Measurements from ENCODE around the gene ETV3.
A peak's percentile ranks its signal among the peaks of the same experiment; 100 is the strongest.
"Not testable (repeated sequence)": the region's sequence is repeated elsewhere in the genome, so short reads cannot be mapped to it uniquely, and the experiment has no call there.

Gene ETV3

DNA sequence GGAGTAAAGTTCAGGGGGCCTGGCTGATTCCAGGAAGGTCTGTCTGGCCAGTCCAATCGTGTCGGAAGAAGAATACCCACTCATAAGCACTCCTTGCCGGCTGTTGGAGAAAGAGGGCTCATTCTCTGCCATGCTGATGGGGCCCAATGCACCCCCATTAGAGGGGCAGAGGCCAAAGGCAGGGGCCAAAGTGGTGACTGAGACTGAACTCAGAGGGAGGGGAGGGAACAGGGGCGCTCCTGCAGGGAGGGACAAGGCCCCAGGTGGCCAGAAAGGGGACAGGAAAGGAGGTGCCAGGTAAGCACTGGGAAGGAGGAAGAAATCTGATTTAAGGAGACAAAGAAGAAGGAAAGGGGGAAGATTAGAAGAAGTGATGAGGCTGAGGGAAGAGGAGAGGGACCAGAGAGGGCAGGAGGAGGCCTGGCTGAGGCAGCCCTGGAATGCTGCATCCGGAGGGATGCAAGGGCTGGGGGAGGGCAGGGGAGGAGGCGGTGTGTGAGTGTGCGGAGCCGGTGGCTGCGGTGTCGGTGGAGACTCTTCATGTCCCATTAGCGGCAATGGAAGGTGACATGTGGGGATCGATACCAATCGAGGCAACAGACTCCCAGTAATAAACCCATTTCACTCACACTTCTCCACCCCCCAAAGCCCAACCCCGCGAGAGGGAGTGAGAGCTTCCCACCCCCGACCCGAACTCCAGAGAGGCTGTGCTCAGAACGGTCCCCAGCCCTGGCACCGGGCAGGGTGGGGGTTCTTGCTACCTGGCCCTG, 26.6 kb downstream of the ETV3 start:
- no peak for DNase-seq

DNA sequence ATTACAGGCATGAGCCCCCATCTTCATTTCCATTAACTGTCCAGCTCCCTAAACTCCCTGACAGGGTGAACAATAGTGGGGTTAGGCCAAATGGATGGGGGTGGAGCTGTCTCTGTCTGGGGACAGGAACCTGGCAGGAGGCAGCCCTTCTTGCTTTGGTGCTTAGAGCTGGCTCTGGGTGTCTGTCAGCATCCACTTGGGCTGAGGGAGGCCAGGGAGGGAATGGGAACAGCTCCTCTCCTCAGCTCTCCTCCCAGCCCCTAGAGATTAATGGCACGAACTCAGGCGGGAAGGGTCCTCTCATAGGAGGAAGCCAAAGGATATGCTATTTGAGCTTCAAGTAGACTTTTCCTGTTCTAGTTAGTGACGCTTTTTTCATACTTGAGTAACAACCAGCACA, 27.5 kb downstream of the ETV3 start:
- no peak for DNase-seq

DNA sequence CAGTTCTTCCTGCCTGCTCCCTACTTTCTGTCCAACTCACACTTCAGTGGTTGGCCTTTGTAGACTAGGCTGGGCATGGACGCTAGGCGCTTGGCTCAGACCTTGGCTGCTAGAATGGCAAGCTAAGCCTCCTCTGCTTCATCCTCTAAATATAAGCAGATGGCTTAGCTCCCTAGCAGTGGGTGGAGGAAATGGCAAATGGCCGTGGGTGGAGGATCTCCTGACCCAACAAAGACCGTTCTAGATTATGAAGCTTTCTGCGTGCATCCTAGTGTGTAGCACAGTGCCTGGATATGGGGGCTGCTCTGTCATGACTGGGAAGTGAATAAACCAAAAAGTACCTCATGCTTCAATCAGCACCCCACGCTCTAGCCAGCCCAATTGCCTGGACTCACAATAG, 28.2 kb downstream of the ETV3 start:
- no peak for DNase-seq

DNA sequence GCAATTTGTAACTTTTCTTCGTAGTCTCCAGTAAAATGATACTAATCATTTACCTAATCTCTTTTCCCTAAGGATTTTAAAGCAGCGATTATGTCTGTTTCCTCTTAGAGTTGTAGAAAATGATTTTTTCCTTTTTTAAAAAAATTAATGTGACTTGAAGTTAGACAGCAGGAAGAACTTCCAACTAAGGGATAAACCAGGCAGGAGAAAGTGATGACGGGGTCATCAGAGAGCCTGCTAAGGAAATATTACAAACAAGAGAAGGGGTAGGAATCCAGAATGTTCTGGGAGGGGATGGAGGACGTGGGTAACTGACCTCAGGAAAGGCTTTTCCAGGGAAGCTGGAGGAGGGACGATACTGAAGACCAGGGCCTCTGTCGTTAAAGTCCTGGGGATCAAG, 29.7 kb downstream of the ETV3 start:
- no peak for DNase-seq

DNA sequence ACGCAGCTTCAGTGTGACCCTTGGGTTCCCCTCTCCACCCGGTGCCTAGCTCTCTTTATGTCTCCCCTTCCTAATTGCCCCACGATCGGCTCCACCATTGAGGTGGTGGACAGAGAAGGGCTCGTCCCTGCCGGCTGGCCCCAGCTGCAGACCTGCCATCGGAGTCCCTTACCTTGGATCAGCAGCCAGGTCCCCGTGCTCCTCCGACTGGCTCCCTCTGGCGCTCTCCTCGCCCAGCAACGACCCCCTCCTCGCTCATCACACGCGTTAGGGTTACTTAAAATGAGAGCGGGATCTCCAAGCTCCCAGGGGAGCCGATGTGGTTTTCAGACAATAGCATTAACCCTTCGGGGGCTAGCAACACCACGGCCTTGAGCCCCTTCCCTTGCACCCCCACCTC, 30.5 kb downstream of the ETV3 start:
- no peak for DNase-seq

DNA sequence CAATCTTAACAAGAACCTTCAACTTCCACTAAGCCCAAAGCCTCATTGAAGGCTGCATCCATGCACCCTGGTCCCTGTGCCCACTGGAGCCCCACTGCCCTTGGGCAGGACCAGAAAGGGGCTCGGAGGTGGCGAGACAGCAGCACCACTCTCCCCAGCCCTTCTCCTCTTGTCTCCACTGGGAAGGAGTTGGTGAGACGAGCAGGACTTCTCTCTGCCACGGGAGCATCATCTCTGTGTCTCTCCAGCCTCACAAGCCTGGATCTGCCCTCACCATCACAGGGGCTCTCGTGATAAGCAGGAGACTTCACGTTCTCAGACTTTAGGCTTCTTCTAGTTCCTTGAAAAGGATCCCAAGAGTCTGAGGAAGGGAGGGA, 31.4 kb downstream of the ETV3 start:
- DNase-seq, result no peak

DNA sequence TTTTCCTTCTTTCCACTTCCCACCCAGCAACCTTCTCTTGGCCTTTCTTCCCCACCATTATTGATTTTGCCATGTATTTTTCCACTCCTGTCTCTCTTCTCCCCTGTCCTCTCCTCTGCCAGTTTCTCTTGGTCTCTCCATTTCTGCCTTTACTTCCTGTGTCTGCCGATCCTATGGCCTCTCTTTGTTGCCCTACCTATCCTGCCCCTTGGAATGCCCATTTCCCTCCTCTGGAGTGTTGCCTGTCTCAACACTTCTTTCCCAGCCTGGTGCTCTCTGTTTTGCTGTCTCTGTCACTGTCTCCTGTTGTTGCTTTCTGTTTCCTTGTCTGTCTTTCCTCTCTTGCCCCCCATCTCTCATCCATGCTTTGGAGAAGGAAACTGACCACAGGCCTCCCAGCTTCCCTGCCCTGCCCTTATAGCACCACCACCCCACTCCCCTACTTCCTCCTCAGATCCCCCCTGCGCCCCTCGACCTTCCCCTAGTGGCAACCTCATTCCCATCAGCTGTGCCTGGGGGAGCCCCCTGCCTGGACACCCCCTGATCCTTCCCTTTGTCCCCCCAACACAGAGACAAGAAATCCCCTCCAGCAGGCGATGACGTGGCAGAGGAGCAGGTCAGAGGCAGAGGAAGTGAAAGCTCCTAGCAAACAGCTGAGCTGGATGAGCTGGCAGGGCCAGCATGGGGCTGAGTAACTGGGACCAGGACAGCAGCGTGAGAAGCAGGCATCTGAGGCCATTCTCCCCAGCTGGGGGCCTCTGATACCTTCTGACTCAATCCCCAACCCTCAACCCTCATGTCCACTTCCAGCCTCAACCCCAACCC, 32.0 kb downstream of the ETV3 start:
- peak; percentile 65 for DNase-seq

DNA sequence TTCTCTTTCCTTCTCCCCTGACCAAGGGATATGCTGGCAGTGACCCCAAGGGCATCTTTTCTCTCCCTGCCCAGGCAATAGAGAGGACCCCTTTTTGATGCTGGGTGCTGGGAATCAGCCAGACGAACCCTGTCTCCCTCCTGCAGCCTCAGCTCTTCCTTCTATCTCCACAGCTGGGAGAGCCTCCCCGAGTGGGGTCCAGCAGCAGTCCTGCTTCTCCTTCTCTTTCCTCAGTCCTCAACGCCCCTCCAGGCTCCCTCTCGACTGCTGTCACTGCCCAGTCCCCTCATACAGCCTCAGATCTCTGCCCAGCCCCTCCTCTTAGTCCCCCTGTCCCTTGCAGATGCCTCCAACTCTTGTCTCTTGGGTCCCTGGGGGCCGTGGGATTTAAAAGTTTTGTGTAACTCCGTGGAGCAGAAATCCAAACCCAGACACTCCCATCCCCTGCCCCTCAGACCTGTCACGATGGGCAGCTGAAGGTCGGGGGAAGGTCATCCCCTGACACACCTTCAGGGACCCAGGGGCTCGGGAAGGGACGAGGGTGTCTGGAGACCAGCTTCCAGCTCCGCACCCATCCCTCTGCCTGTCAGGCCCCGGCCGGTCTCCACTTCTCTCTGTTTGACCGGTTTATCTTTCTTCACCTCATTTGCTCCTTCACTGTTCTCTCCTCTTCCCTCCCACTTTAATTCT, 32.8 kb downstream of the ETV3 start:
- DNase-seq, result no peak

DNA sequence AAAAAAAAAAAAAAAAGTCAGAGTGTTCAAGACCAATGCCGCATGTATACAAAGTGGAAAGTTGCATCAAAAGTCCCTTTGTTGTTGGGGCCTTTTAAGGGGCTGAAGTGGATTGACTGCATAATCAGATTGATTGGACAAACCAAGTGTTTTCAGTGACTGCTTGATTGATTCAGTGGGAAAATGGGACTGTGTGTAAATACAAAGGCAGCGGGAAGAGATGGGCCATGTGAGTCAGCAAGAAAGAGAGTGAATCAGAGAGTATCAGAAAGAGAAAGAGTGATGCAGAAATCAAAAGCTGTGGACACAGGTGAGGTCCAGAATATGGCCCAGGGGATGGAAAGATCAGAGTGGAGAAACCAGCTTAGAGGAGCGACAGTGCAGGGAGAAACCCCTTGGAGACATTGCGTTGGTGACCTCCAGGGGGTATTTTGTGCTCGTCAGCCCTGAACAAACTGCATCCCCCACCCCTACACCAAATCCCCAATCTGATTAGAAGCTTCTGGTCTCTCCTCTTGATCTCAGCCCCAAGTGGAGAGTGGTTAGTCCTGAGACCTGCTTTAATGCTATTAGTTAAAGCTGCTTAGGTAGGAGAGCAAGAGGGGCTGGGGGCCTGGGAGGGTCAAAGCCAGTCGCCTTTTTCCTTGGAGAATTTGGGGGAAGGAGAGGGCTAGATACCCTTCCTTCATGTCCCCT, 33.4 kb downstream of the ETV3 start:
- DNase-seq, result no peak

DNA sequence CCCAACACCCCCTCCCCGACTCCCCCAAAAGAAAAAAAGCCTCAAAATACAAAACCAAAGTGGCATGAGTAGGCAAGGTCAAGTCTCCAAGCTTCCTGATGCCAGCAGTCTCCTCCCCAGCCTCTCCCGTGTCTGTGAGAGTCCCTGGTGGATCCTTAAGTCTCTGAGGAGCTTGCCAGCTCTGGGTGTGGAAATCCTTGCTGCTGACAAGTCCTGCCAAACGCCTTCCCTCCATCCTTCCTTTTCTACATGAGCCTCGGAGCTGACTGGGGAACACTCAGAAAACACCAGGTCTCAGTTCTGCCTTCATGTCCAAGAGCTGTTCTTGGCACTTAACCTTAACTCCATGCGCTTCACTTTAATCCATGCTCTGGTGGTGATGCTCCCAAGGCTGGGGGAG, 34.9 kb downstream of the ETV3 start:
- DNase-seq, result no peak

DNA sequence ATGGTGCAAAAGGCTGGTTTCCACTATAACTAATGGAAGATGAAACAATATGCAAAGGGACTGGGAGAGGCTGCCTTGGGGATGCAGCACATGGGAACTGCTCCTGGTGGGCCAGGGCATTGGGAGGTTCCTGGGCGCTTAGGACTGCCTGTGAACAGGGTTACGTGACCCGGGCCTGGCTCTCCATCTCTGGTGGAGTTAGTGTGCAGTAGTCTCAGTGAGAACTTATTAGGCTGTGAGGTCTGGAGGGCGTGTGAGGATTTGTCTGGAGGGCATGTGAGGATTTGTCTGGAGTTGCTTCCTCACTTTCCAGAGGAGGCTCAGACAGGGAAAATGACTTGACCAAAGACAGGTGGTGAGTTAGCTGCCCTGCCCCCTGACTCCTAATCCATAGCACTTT, 37.0 kb downstream of the ETV3 start:
- no peak for DNase-seq

DNA sequence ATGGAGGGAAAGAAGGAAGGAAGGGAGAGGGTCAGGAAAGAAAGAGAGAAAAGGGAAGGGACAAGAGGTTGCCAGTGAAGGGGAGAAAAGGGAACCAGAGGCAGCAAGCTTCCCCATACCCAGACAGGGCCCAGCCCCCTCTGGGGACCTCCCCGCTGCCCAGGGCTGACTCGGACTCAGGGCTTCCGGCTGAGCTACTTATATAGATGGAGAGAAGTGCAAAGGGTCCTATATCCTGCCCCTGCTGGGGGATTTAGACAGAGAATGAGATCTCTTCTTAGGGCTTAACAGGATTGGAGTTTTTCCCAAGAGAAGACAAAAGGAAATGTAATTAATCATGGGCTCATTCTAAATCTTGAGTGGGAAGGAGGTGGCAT, 38.6 kb downstream of the ETV3 start, which contains the start of gene ETV3L:
Gene ETV3L, minus strand, starts transcription at position 176 of the 377 bp plus-strand sequence. CDS start 285 bp downstream, outside the sequence.
- DNase-seq, result no peak

DNA sequence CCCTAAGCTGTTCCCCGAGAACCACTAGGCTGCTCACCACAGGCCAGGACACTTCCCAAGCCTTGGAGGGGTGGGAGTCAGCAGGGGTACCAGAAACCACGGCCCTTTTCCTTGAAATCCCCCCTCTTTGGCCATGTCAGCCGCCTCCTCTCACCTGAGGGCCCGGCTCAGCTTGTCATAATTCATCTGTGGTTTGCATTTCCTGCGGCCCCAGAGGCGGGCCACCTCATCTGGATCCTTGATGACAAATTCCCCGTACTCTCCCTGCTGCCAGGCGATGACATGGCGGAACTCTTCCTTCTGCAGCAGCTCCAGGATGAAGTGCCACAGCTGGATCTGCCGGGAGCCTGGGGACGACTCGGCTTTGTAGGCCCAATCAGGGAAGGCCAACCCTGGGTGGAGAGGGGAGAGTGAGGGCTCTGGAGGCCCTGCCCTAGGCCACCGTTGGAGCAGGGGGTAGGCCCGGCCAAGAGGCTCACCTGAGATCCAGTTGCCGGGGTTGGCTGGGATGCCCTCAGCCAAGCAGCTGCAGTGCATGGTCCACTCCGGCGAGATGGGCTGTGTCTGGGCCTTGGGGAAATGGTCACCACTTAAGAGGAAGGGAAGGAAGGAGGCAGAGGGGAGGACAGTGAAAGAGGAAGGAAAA, 39.1 kb downstream of the ETV3 start:
- not testable (repeated sequence) for DNase-seq

DNA sequence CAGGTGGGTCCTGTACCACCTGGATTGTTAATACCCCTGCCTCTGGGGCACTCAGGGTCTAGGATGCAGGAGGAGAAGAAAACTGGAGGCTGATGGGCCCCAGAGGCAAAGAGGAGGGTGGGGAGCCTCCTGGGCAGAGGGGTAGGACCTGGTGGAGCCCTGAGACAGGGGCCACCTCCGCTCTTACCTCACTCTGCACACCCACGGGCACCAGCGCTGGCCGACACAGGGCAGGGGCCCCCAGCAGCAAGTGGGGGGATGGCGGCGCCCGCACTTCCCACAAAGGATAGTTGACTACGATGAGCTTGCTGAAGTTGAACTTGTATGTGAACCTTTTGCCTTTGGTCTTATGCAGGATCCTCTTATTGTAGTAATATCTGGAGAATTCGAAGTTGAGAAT, 39.7 kb downstream of the ETV3 start:
- no peak for DNase-seq

DNA sequence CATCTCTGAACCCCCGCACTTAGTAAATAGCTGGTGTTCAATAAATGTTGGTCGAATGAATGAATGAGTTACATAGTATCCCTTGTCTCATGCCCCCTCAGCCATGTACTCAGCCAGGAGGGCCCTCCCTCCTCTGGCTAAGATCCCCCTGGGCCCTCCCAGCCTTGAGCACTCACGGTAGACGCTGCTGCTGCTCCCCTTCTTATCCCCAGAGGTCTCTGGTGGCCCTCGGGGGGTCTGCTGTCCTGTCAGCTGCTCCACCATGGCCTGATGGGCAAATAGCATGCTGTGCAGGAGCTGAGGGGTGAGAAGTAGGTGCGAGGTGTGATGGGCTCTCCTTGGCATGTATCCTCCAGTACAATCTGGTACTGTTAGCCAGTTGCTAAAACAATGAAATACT, 40.5 kb downstream of the ETV3 start:
- no peak for DNase-seq

DNA sequence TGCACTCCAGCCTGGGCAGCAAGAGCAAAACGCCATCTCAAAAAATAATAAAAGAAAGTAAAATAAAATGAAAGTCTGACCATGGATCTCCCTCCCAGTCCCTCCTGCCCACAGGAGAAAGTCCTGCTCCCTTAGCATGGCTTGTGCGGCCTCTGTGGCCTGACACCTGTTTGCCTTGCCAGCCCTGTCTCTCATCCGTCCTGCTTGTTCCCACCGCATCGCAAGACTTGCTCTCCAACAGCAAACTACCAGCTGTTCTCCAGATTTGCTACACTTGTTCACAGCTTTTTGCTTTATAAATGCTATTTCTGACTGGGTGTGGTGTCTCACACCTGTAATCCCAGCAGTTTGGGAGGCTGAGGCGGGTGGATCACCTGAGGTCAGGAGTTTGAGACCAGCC, 41.3 kb downstream of the ETV3 start:
- no peak for DNase-seq

DNA sequence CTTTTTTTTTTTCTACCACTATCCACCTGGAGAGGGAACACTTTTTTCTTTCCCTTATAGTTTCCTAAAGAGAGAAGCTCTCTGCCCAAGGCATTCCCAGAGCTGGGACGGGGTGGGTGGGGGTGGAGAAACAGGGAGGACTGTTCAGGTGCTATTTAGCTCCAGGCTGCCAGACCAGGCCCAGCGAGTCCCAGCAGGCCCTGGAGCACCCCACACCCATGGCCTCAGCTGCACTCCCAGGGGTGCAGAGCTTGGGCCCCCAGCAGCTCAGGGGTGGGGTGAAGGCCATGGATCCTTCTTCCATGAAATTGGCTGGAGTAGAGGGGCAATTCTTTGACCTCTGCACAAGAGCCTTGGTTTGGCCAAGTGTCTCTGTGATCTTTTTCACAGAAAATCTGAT, 42.6 kb downstream of the ETV3 start:
- DNase-seq, result no peak

DNA sequence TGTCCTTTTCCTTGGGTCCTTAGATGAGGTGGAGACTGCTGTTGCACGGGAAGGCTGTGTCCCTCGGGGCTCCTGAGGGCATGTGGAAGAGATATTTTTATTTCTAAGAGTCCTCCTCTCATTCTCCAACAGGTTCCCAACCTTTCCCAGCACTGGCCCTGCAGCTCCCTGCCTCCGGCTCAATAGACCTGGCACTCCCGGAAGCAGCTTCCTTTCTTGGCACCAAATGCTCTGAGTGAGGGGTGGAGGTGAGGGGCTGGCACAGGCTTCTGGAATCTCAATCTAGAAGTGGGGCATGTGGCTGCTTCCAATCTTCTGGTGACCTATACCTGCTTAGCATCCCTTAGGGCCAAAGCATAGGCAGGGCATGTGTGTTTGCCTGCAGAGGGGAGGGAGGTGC, 43.1 kb downstream of the ETV3 start:
- no peak for DNase-seq

DNA sequence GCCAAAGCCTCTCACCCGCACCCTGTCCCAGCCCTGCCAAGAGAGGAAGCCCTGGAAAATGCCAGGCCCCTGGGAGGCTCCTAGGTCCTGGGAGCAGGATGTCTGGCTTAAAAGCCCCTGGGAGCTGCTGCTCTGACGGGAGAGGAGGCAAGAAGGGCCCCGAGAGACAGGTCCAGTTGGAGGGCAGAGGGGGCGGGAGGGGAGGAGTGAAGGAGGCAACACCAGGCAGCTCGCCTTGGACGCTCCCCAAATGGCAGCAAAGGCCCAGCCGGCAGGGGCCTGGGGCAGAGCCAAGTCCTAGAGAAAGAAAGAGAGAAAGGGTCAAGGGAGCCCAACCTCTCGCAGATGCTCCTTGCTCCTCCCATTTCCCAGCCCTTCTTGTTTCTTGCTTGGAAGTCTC, 45.4 kb downstream of the ETV3 start:
- DNase-seq, result no peak

DNA sequence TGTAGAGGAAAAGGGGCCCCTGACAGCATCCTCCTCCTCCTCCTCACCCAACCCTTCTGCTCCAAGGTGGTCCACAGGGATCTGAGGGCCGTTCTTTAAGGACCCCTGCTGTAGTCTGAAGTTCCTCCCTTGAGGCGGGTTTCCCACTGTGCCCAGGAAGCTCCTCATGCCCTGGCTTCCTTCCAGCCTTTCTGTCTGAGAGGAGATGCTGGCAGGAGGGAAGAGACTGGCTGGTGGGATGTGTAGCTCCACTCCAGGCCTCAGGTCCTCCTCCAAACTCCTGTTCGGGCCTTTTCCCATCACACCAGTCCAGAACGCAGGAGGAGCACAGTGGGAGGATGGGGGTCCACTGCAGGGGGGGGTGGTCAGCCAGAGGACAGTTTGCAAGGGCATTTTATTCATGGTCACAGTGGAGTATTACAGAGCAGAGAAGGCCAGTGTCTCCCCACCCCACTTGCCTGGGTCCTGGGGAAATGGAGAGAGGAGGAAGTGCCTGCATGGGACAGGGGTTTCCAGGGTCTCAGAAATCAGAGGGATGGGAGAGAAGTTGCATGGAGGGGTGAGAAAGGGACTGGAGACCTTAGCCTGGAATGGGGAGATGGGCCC, 46.4 kb downstream of the ETV3 start:
- DNase-seq, result no peak

DNA sequence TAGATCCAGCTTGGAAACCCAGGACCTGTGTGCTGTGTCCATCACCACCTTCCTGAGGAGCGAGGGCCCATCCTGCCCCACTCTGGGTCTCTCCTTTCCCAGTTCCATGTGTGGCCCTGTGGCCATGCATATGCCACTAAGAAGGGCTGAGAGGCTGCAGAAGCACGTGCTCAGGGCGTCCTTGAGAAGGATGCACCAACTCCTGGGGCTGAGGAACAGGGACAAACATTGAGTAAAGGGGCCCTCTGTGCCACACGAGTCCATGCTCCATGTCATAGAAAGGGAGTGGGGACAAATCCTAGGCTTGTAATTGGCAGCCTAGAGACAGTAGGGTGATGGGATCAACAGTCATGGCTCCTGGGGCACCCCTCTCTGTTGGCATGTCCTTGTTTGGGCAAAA, 47.0 kb downstream of the ETV3 start:
- DNase-seq, result no peak

DNA sequence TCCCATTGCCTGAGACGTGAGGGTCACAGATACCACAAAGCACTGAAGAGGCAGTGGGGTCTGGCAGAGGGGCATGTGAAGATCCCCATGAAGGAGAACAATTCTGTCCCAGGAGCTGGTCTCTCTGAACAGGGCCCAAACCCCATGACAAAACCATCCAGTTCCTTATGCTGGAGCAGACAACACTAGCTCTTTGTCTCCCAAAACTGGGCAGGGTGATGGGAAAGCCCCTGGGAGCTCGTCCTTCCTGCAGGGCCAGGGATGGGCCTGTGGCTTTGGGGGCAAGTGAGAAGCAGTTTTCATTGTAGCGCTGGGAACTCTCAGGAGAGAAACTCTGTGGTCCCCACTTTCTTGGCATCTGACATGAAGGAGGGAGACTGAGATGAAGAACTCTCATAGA, 47.4 kb downstream of the ETV3 start:
- DNase-seq, result no peak
